Neural cell (in vitro differentiated cells): Measurements from ENCODE around the gene WWC1. TPM values are rescaled to one million over a fixed set of nuclear protein-coding genes. Genes with fewer than 3 reads are reported as not detected.

Experiments used
- H2AFZ ChIP-seq: fragments of 200-600, 300-800 bp; sonication (generic), shearing (Covaris generic); 2 replicates; pipeline ENCODE4 v1.6.0; 2014; ENCODE audit warnings: low read depth, mild to moderate bottlenecking, antibody characterized with exemption, low read length, moderate library complexity
- H3F3A ChIP-seq: fragments of 200-600 bp; shearing (Covaris generic); 2 replicates; pipeline ENCODE4 v1.6.1; 2016; ENCODE audit warnings: mild to moderate bottlenecking, moderate library complexity, mixed read lengths, antibody characterized with exemption, low read length; ENCODE audit not compliant: insufficient read depth, poor library complexity, severe bottlenecking
- H3K27ac ChIP-seq: fragments of 200-600, 300-800 bp; sonication (generic), shearing (Covaris generic); 2 replicates; pipeline ENCODE4 v1.5.1; 2014; ENCODE audit warnings: mild to moderate bottlenecking, low read length, moderate library complexity
- H3K27me3 ChIP-seq: fragments of 300-800, 200-600 bp; sonication (generic), shearing (Covaris generic); 2 replicates; pipeline ENCODE4 v1.6.0; 2014; ENCODE audit warnings: mild to moderate bottlenecking, low read depth, low read length, moderate library complexity; ENCODE audit not compliant: insufficient read depth
- H3K36me3 ChIP-seq: fragments of 300-800, 200-600 bp; sonication (generic), shearing (Covaris generic); 2 replicates; pipeline ENCODE4 v1.5.1; 2014; ENCODE audit warnings: mild to moderate bottlenecking, antibody characterized with exemption, low read length, moderate library complexity; ENCODE audit not compliant: insufficient read depth
- H3K4me2 ChIP-seq: fragments of 300-800, 200-600 bp; sonication (generic), shearing (Covaris generic); 2 replicates; pipeline ENCODE4 v1.6.0; 2014; ENCODE audit warnings: mild to moderate bottlenecking, low read length
- H3K4me3 ChIP-seq: fragments of 300-800, 200-600 bp; sonication (generic), shearing (Covaris generic); 2 replicates; pipeline ENCODE4 v1.5.1; 2014; ENCODE audit warnings: mild to moderate bottlenecking, low read length, moderate library complexity
- H3K79me2 ChIP-seq: fragments of 200-600 bp; shearing (Covaris generic); replicated peaks from 2 replicates; pipeline ENCODE4 v1.6.0; 2014; ENCODE audit warnings: mild to moderate bottlenecking, low read length, moderate library complexity; ENCODE audit not compliant: insufficient read depth
- H3K9ac ChIP-seq: fragments of 300-800, 200-600 bp; sonication (generic), shearing (Covaris generic); 2 replicates; pipeline ENCODE4 v1.6.1; 2016; ENCODE audit warnings: mild to moderate bottlenecking, low read length, mixed read lengths
- H3K9me2 ChIP-seq: fragments of 200-600 bp; shearing (Covaris generic); 2 replicates; pipeline ENCODE4 v1.6.1; 2016; ENCODE audit warnings: mild to moderate bottlenecking, low read length, mixed read lengths; ENCODE audit not compliant: insufficient read depth
- H3K9me3 ChIP-seq: fragments of 200-600, 300-800 bp; sonication (generic), shearing (Covaris generic); 2 replicates; pipeline ENCODE4 v1.6.1; 2016; ENCODE audit warnings: mild to moderate bottlenecking, mixed run types, low read length, moderate library complexity, mixed read lengths
- H4K20me1 ChIP-seq: fragments of 200-600 bp; shearing (Covaris generic); 2 replicates; pipeline ENCODE4 v1.6.1; 2016; ENCODE audit warnings: mild to moderate bottlenecking, mixed run types; ENCODE audit not compliant: insufficient read depth
- EP300 ChIP-seq: fragments of 450-650 bp; conservative IDR thresholded peaks from 2 replicates; pipeline ENCODE4 v1.6.1; 2014; ENCODE audit warnings: antibody characterized with exemption, mild to moderate bottlenecking, moderate library complexity; ENCODE audit not compliant: poor library complexity, severe bottlenecking
- EZH2 ChIP-seq: fragments of 200-600, 300-800 bp; shearing (Covaris generic), sonication (generic); IDR thresholded peaks from 2 replicates; pipeline ENCODE4 v1.6.1; 2014; ENCODE audit warnings: antibody characterized with exemption, low read length, borderline replicate concordance, mild to moderate bottlenecking; ENCODE audit not compliant: insufficient read depth, poor library complexity, severe bottlenecking
- MXI1 ChIP-seq: fragments of 450-650 bp; conservative IDR thresholded peaks from 2 replicates; pipeline ENCODE4 v1.6.1; 2014; ENCODE audit warnings: antibody characterized with exemption, mild to moderate bottlenecking; ENCODE audit not compliant: poor library complexity, severe bottlenecking
- POLR2AphosphoS5 ChIP-seq: IDR thresholded peaks from 2 replicates; pipeline ENCODE4 v1.6.1; 2012
- RAD21 ChIP-seq: fragments of 450-650 bp; conservative IDR thresholded peaks from 2 replicates; pipeline ENCODE4 v1.6.1; 2014; ENCODE audit warnings: antibody characterized with exemption, mild to moderate bottlenecking, moderate library complexity
- SMC3 ChIP-seq: fragments of 450-650 bp; conservative IDR thresholded peaks from 2 replicates; pipeline ENCODE4 v1.6.1; 2014; ENCODE audit warnings: antibody characterized with exemption, mild to moderate bottlenecking, moderate library complexity; ENCODE audit not compliant: poor library complexity
- TAF1 ChIP-seq: IDR thresholded peaks from 2 replicates; pipeline ENCODE4 v1.6.1; 2012; ENCODE audit warnings: low read depth
- polyA plus RNA-seq: library from polyadenylated mRNA; depleted of rRNA; stranded (reverse); fragments of >200 nt; gene quantifications from 2 replicates; pipeline ENCODE4 v1.2.3, GENCODE V29; 2014
- TF ChIP-seq, protein P1 (sequence below): IDR thresholded peaks from 2 replicates; pipeline ENCODE4 v1.6.1; 2012; ENCODE audit warnings: borderline replicate concordance
- TF ChIP-seq, protein P2 (sequence below): fragments of 450-650 bp; IDR thresholded peaks from 2 replicates; pipeline ENCODE4 v1.5.1; 2014; ENCODE audit warnings: antibody characterized with exemption, mild to moderate bottlenecking, moderate library complexity; ENCODE audit not compliant: poor library complexity, severe bottlenecking

Gene WWC1
- polyA plus RNA-seq, 1 donor from 2014 or later = 0.97 TPM

GRCh38 chr5:168370831-168371230 is 79.4 kb downstream of the WWC1 start:
- Histone ChIP-seq H3K36me3 (no peaks in the 10 kb centered on the region), H3K27me3 (no peaks in the 10 kb centered on the region), H3K4me3 (no peak overlapping the region), H4K20me1 (no peaks in the 10 kb centered on the region), H3K9me2 (no peaks in the 10 kb centered on the region), H2AFZ (no peak overlapping the region), H3K9me3 (no peaks in the 10 kb centered on the region), H3K9ac (no peak overlapping the region), H3F3A (no peaks in the 10 kb centered on the region), H3K79me2 (no peaks in the 10 kb centered on the region), H3K4me2 (no peak overlapping the region), H3K27ac (no peak overlapping the region)
- TF ChIP-seq RAD21 (no peak), EZH2 (no peak), EP300 (no peak), TAF1 (no peak), SMC3 (no peak)
- TF ChIP-seq, protein P1, sequence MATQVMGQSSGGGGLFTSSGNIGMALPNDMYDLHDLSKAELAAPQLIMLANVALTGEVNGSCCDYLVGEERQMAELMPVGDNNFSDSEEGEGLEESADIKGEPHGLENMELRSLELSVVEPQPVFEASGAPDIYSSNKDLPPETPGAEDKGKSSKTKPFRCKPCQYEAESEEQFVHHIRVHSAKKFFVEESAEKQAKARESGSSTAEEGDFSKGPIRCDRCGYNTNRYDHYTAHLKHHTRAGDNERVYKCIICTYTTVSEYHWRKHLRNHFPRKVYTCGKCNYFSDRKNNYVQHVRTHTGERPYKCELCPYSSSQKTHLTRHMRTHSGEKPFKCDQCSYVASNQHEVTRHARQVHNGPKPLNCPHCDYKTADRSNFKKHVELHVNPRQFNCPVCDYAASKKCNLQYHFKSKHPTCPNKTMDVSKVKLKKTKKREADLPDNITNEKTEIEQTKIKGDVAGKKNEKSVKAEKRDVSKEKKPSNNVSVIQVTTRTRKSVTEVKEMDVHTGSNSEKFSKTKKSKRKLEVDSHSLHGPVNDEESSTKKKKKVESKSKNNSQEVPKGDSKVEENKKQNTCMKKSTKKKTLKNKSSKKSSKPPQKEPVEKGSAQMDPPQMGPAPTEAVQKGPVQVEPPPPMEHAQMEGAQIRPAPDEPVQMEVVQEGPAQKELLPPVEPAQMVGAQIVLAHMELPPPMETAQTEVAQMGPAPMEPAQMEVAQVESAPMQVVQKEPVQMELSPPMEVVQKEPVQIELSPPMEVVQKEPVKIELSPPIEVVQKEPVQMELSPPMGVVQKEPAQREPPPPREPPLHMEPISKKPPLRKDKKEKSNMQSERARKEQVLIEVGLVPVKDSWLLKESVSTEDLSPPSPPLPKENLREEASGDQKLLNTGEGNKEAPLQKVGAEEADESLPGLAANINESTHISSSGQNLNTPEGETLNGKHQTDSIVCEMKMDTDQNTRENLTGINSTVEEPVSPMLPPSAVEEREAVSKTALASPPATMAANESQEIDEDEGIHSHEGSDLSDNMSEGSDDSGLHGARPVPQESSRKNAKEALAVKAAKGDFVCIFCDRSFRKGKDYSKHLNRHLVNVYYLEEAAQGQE = no peak
- TF ChIP-seq, protein P2, sequence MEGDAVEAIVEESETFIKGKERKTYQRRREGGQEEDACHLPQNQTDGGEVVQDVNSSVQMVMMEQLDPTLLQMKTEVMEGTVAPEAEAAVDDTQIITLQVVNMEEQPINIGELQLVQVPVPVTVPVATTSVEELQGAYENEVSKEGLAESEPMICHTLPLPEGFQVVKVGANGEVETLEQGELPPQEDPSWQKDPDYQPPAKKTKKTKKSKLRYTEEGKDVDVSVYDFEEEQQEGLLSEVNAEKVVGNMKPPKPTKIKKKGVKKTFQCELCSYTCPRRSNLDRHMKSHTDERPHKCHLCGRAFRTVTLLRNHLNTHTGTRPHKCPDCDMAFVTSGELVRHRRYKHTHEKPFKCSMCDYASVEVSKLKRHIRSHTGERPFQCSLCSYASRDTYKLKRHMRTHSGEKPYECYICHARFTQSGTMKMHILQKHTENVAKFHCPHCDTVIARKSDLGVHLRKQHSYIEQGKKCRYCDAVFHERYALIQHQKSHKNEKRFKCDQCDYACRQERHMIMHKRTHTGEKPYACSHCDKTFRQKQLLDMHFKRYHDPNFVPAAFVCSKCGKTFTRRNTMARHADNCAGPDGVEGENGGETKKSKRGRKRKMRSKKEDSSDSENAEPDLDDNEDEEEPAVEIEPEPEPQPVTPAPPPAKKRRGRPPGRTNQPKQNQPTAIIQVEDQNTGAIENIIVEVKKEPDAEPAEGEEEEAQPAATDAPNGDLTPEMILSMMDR = no peak

- Histone ChIP-seq H3F3A (no peaks in the 10 kb centered on the region), H3K4me2 (no peak overlapping the region), H3K79me2 (no peaks in the 10 kb centered on the region), H3K9ac (no peak overlapping the region), H3K9me2 (no peaks in the 10 kb centered on the region), H3K36me3 (no peaks in the 10 kb centered on the region), H3K4me3 (no peak overlapping the region), H3K9me3 (no peaks in the 10 kb centered on the region), H3K27me3 (no peaks in the 10 kb centered on the region), H2AFZ (no peak overlapping the region), H4K20me1 (no peaks in the 10 kb centered on the region), H3K27ac (no peak overlapping the region)
- TF ChIP-seq EZH2 (no peak), RAD21 (no peak), SMC3 (no peak), MXI1 (no peak), TAF1 (no peak), EP300 (no peak), POLR2AphosphoS5 (no peak)
- TF ChIP-seq, protein P1 = no peak
- TF ChIP-seq, protein P2 = no peak
These were observed 81.0 kb downstream of the WWC1 start for GRCh38 chr5:168372356-168372946.
